HepG2 (cell line): ENCODE data around the gene ABT1. TPM values are rescaled to one million over a fixed set of nuclear protein-coding genes. Genes with fewer than 3 reads are reported as not detected.

ENCODE experiments used
- BATF2 ChIP-seq: sonication (generic); formaldehyde crosslinking; IDR thresholded peaks from 2 replicates; pipeline ENCODE4 v1.8.0; 2022; ENCODE audit warnings: mild to moderate bottlenecking, missing genetic modification reagents, moderate library complexity
- CBX1 ChIP-seq: IDR thresholded peaks from one replicate; pipeline ENCODE4 v1.6.1; 2016; ENCODE audit warnings: antibody characterized with exemption, low read depth
- FOXK1 ChIP-seq: sonication (generic); formaldehyde crosslinking; IDR thresholded peaks from 2 replicates; pipeline ENCODE4 v1.4.0; 2020; ENCODE audit warnings: low read depth, missing genetic modification reagents, borderline replicate concordance
- GATA4 ChIP-seq: sonication (generic); IDR thresholded peaks from 2 replicates; pipeline ENCODE4 v1.6.1; 2016; ENCODE audit warnings: antibody characterized with exemption, low read depth, borderline replicate concordance
- HOXA9 ChIP-seq: sonication (generic); formaldehyde crosslinking; IDR thresholded peaks from 2 replicates; pipeline ENCODE4 v1.8.1; 2022; ENCODE audit warnings: missing genetic modification reagents, mild to moderate bottlenecking, moderate library complexity, borderline replicate concordance
- JUN ChIP-seq: sonication (generic); formaldehyde crosslinking; IDR thresholded peaks from 2 replicates; pipeline ENCODE4 v1.4.0; 2020; ENCODE audit warnings: mild to moderate bottlenecking, missing genetic modification reagents
- KDM5B ChIP-seq: sonication (generic); formaldehyde crosslinking; IDR thresholded peaks from 2 replicates; pipeline ENCODE4 v1.4.0; 2020; ENCODE audit warnings: missing genetic modification reagents, mild to moderate bottlenecking, borderline replicate concordance
- NCOA2 ChIP-seq: sonication (generic); formaldehyde crosslinking; IDR thresholded peaks from 2 replicates; pipeline ENCODE4 v1.8.0; 2022; ENCODE audit warnings: inconsistent platforms
- RFXAP ChIP-seq: sonication (generic); formaldehyde crosslinking; IDR thresholded peaks from 2 replicates; pipeline ENCODE4 v1.4.0; 2020; ENCODE audit warnings: missing genetic modification reagents, borderline replicate concordance
- RXRA ChIP-seq: sonication (generic); formaldehyde crosslinking; IDR thresholded peaks from 2 replicates; pipeline ENCODE4 v1.5.1; 2020; ENCODE audit warnings: missing genetic modification reagents
- SOX5 ChIP-seq: IDR thresholded peaks from 2 replicates; pipeline ENCODE4 v1.6.1; 2016; ENCODE audit warnings: borderline replicate concordance
- SP1 ChIP-seq, 2 experiments: fragments of 450-650 bp in 1 of 2; sonication (generic) in 1 of 2; formaldehyde crosslinking in 1 of 2; IDR thresholded peaks; 2 replicates each; pipeline versions ENCODE4 v1.4.0 to v1.6.1; 2016 to 2020; ENCODE audit warnings: missing genetic modification reagents in 1 of 2
- STAG1 ChIP-seq: sonication (generic); formaldehyde crosslinking; IDR thresholded peaks from 2 replicates; pipeline ENCODE4 v1.4.0; 2020; ENCODE audit warnings: missing genetic modification reagents
- ZC3H13 ChIP-seq: sonication (generic); formaldehyde crosslinking; IDR thresholded peaks from 2 replicates; pipeline ENCODE4 v1.8.1; 2023; ENCODE audit warnings: mild to moderate bottlenecking, missing genetic modification reagents, moderate library complexity
- ZHX1 ChIP-seq: sonication (generic); formaldehyde crosslinking; IDR thresholded peaks from 2 replicates; pipeline ENCODE4 v1.8.1; 2022; ENCODE audit warnings: low read depth, mild to moderate bottlenecking, missing genetic modification reagents
- ZNF10 ChIP-seq: sonication (generic); formaldehyde crosslinking; IDR thresholded peaks from 2 replicates; pipeline ENCODE4 v1.4.0; 2020; ENCODE audit warnings: mild to moderate bottlenecking, low read depth, missing genetic modification reagents, borderline replicate concordance
- ZNF564 ChIP-seq: sonication (generic); formaldehyde crosslinking; IDR thresholded peaks from 2 replicates; pipeline ENCODE4 v1.8.1; 2023; ENCODE audit warnings: mild to moderate bottlenecking, missing genetic modification reagents
- ZNF609 ChIP-seq: sonication (generic); formaldehyde crosslinking; IDR thresholded peaks from 2 replicates; pipeline ENCODE4 v1.4.0; 2020; ENCODE audit warnings: mild to moderate bottlenecking, missing genetic modification reagents, borderline replicate concordance
- ZNF720 ChIP-seq: sonication (generic); formaldehyde crosslinking; IDR thresholded peaks from 2 replicates; pipeline ENCODE4 v1.4.0; 2020; ENCODE audit warnings: missing genetic modification reagents
- ZNF788 ChIP-seq: sonication (generic); formaldehyde crosslinking; IDR thresholded peaks from 2 replicates; pipeline ENCODE4 v1.5.0; 2020; ENCODE audit warnings: mild to moderate bottlenecking, missing genetic modification reagents, borderline replicate concordance
- polyA plus RNA-seq, 8 experiments: library from polyadenylated mRNA; depleted of rRNA in 3 of 8; stranded (reverse) in 7 of 8; unstranded in 1 of 8; fragments of >200 nt; fragmentation: Illumina TruSeq in 4 of 8; extraction: Trizol in 4 of 8; gene quantifications; 2 replicates each; pipeline versions ENCODE4 v1.2.1 to v1.2.3, GENCODE V29; 2011 to 2016; ENCODE audit warnings: low read depth in 4 of 8, missing spikeins in 1 of 8, mixed read lengths in 1 of 8; ENCODE audit not compliant: insufficient read depth in 1 of 8
- total RNA-seq, 5 experiments: library from RNA; depleted of rRNA; stranded (reverse); fragments of >200 nt; fragmentation: Illumina TruSeq; extraction: Trizol; gene quantifications; 2 replicates each; pipeline ENCODE4 v1.2.3, GENCODE V29; 2016; ENCODE audit warnings: low read depth in 1 of 5

ABT1 gene
- total and polyA plus RNA-seq, 2 of the 13 experiments (the other 11 are each of a cell fraction or from before 2014, with no cell fraction given) = 38.4 TPM

GRCh38 chr6:26595669-26596269 lies 984 bp upstream of the ABT1 start (continued):
- TF ChIP-seq ZHX1 = 0 out of 2 replicates have a peak, but pooled peaks have one; percentile 50
- no peak for TF ChIP-seq JUN
- TF ChIP-seq SOX5 (CRISPR knock-in tag) = peak; percentile 71; the same call in 1 of the 2 replicates
- peak; percentile 75; the same call in 1 of the 2 replicates for TF ChIP-seq BATF2 (CRISPR knock-in tag)
- TF ChIP-seq ZNF788 = peak; percentile 57; the same call in 1 of the 2 replicates
- TF ChIP-seq ZNF564 (CRISPR knock-in tag) = peak; percentile 85; the same call in 1 of the 2 replicates
- peak; percentile 89; the same call in 1 of the 2 replicates for TF ChIP-seq ZC3H13 (CRISPR knock-in tag)
- TF ChIP-seq RFXAP (CRISPR knock-in tag) = peak; percentile 87; the same call in 1 of the 2 replicates
- peak; percentile 64; the same call in 1 of the 2 replicates for TF ChIP-seq NCOA2 (CRISPR knock-in tag)
- TF ChIP-seq SP1 (IDR thresholded peaks at IDR 0.05) = no peak
- 0 out of 2 replicates have a peak, but pooled peaks have one; percentile 34 for TF ChIP-seq SP1 (CRISPR knock-in tag; IDR thresholded peaks at IDR 0.05)
- peak; percentile 68; the same call in 1 of the 2 replicates for TF ChIP-seq KDM5B (CRISPR knock-in tag)
- TF ChIP-seq STAG1 = peak; percentile 92
- peak; percentile 58; the same call in 1 of the 2 replicates for TF ChIP-seq ZNF609 (CRISPR knock-in tag)
- no peak for TF ChIP-seq GATA4
- TF ChIP-seq ZNF10 (CRISPR knock-in tag) = no peak
- peak; percentile 68 for TF ChIP-seq CBX1
- 0 out of 2 replicates have a peak, but pooled peaks have one; percentile 77 for TF ChIP-seq HOXA9 (CRISPR knock-in tag)
- TF ChIP-seq FOXK1 (CRISPR knock-in tag) = peak; percentile 62; the same call in 1 of the 2 replicates
- TF ChIP-seq RXRA (CRISPR knock-in tag) = peak; percentile 83; the same call in 1 of the 2 replicates
- no peak for TF ChIP-seq ZNF720 (CRISPR knock-in tag)
